Measurements from ENCODE around the gene LRRC32. TPM values are rescaled to one million over a fixed set of nuclear protein-coding genes. Genes with fewer than 3 reads are reported as not detected.

The LRRC32 gene
- total RNA-seq, 1 experiment from 2014 or later: 0.27 TPM

GRCh38 chr11:76692956-76693355, 22.4 kb upstream of the LRRC32 start:
- no peak for DNase-seq
- H3K27ac Mint-ChIP-seq (ENCODE audit: unreplicated experiment): no peak overlapping the region
- no TSS peak for BruUV-seq (replicated peaks)
- Histone ChIP-seq H3K4me3 (ENCODE audit: low read depth, low read length) (no peak overlapping the region), H3K4me1 (no peaks in the 10 kb centered on the region), H3K9me3 (no peaks in the 10 kb centered on the region), H3K36me3 (ENCODE audit: control insufficient read depth, insufficient read depth, low read length) (no peaks in the 10 kb centered on the region), H3K27me3 (replicated peaks; ENCODE audit: control insufficient read depth, insufficient read depth, low read length) (no peaks in the 10 kb centered on the region)
- H3K4me1 Mint-ChIP-seq (ENCODE audit: low read depth, unreplicated experiment): no peaks in the 10 kb centered on the region
- no peaks in the 10 kb centered on the region for H3K9me3 Mint-ChIP-seq (ENCODE audit: unreplicated experiment)
- H3K27me3 Mint-ChIP-seq (ENCODE audit: insufficient read depth, unreplicated experiment): no peaks in the 10 kb centered on the region
- intact Hi-C loops (cut with micrococcal nuclease; ENCODE audit: unreplicated experiment): no loop called here
- H3K4me3 Mint-ChIP-seq (ENCODE audit: unreplicated experiment): no peak overlapping the region
- ChIA-PET POLR2A (no interaction called here), CTCF (no interaction called here)
- no peaks in the 10 kb centered on the region for H3K36me3 Mint-ChIP-seq (ENCODE audit: insufficient read depth, unreplicated experiment)
- no peak for TF ChIP-seq CTCF (IDR thresholded peaks at IDR 0.05; ENCODE audit: insufficient read depth in 1 of 2, low read depth in 1 of 2, low read length in 1 of 2, severe bottlenecking in 1 of 2, unreplicated experiment in 1 of 2)

- no peaks in the 10 kb centered on the region for H3K36me3 ChIP-seq (ENCODE audit: control insufficient read depth, insufficient read depth, low read length)
- POLR2A ChIA-PET: no interaction called here
- Mint-ChIP-seq H3K9me3 (ENCODE audit: unreplicated experiment) (no peaks in the 10 kb centered on the region), H3K4me3 (ENCODE audit: unreplicated experiment) (no peak overlapping the region), H3K27ac (ENCODE audit: unreplicated experiment) (no peak overlapping the region), H3K36me3 (ENCODE audit: insufficient read depth, unreplicated experiment) (no peaks in the 10 kb centered on the region), H3K27me3 (ENCODE audit: insufficient read depth, unreplicated experiment) (no peaks in the 10 kb centered on the region), H3K4me1 (ENCODE audit: low read depth, unreplicated experiment) (no peaks in the 10 kb centered on the region)
- no peak overlapping the region for H3K4me3 ChIP-seq (ENCODE audit: low read depth, low read length)
- DNase-seq: no peak
- CTCF ChIA-PET: interaction anchor here (1.1 kb wide), 1 partner anchor 30 kb away, joined by 3 read pairs; no protein-coding TSS in a partner anchor
- H3K27me3 ChIP-seq (replicated peaks; ENCODE audit: control insufficient read depth, insufficient read depth, low read length): no peaks in the 10 kb centered on the region
- intact Hi-C loops (cut with micrococcal nuclease; ENCODE audit: unreplicated experiment): no loop called here
- TF ChIP-seq CTCF (IDR thresholded peaks at IDR 0.05; ENCODE audit: insufficient read depth in 1 of 2, low read depth in 1 of 2, low read length in 1 of 2, severe bottlenecking in 1 of 2, unreplicated experiment in 1 of 2): no peak
- no peaks in the 10 kb centered on the region for H3K4me1 ChIP-seq
- no TSS peak for BruUV-seq (replicated peaks)
- H3K9me3 ChIP-seq: no peaks in the 10 kb centered on the region
These were observed 21.1 kb upstream of the LRRC32 start for GRCh38 chr11:76691655-76692054.

GRCh38 chr11:76690736-76691135, 20.2 kb upstream of the LRRC32 start:
- no peak overlapping the region for H3K27ac Mint-ChIP-seq (ENCODE audit: unreplicated experiment)
- no peaks in the 10 kb centered on the region for H3K27me3 Mint-ChIP-seq (ENCODE audit: insufficient read depth, unreplicated experiment)
- Histone ChIP-seq H3K9me3 (no peaks in the 10 kb centered on the region), H3K27me3 (replicated peaks; ENCODE audit: control insufficient read depth, insufficient read depth, low read length) (no peaks in the 10 kb centered on the region), H3K36me3 (ENCODE audit: control insufficient read depth, insufficient read depth, low read length) (no peaks in the 10 kb centered on the region), H3K4me3 (ENCODE audit: low read depth, low read length) (no peak overlapping the region), H3K4me1 (no peaks in the 10 kb centered on the region)
- no peaks in the 10 kb centered on the region for H3K4me1 Mint-ChIP-seq (ENCODE audit: low read depth, unreplicated experiment)
- no peak for DNase-seq
- H3K36me3 Mint-ChIP-seq (ENCODE audit: insufficient read depth, unreplicated experiment): no peaks in the 10 kb centered on the region
- no peak for TF ChIP-seq CTCF (IDR thresholded peaks at IDR 0.05; ENCODE audit: insufficient read depth in 1 of 2, low read depth in 1 of 2, low read length in 1 of 2, severe bottlenecking in 1 of 2, unreplicated experiment in 1 of 2)
- no peak overlapping the region for H3K4me3 Mint-ChIP-seq (ENCODE audit: unreplicated experiment)
- no TSS peak for BruUV-seq (replicated peaks)
- H3K9me3 Mint-ChIP-seq (ENCODE audit: unreplicated experiment): no peaks in the 10 kb centered on the region
- intact Hi-C loops (cut with micrococcal nuclease; ENCODE audit: unreplicated experiment): no loop called here
- CTCF ChIA-PET: interaction anchor here (1.1 kb wide), 1 partner anchor 31 kb away, joined by 3 read pairs; no protein-coding TSS in a partner anchor
- POLR2A ChIA-PET: interaction anchor here (0.6 kb wide), 1 partner anchor 343 kb away, joined by 3 read pairs; no protein-coding TSS in a partner anchor

Data from Caco-2 (cell line).